AG10803 (cell line): ENCODE results near the gene FBN2.

Experiments
- DNase-seq: peaks from one replicate; pipeline ENCODE4 v3.0.0; 2010; ENCODE audit warnings: low read depth
- H3K4me3 ChIP-seq: 2 replicates; pipeline ENCODE4 v1.5.1; 2011; ENCODE audit warnings: mild to moderate bottlenecking, low read length, control low read depth
- CTCF ChIP-seq: conservative IDR thresholded peaks from 2 replicates; pipeline ENCODE4 v1.5.1; 2011; ENCODE audit warnings: mild to moderate bottlenecking, low read length, control low read depth, inconsistent platforms

The FBN2 gene

GRCh38 chr5:128340648-128341047, 197.4 kb downstream of the FBN2 start:
- no peak for DNase-seq

DNA sequence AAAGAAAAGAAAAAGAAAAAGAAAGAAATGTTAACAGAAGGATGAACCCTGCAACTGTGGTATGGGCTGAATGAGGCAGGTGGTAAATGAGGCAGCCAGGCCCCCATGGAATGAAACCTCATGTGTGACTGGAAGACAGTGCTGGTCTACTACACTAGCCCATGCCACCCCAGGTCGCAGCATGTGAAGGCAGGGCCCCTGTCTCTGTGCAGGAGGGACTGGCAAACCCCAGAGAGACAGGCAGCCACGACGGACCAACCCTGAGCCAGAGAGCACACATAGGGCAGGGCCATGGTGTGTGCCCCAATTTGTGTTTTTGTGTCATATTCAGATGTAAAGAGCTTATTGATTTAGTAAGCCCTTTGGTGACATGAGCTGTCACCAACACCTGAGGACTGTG, 198.5 kb downstream of the FBN2 start:
- no peak for DNase-seq
- TF ChIP-seq CTCF = no peak
- H3K4me3 ChIP-seq = no peak overlapping the region

More at GRCh38 chr5:128340648-128341047, 197.4 kb downstream of the FBN2 start:
- TF ChIP-seq CTCF = no peak
- no peak overlapping the region for H3K4me3 ChIP-seq

DNA sequence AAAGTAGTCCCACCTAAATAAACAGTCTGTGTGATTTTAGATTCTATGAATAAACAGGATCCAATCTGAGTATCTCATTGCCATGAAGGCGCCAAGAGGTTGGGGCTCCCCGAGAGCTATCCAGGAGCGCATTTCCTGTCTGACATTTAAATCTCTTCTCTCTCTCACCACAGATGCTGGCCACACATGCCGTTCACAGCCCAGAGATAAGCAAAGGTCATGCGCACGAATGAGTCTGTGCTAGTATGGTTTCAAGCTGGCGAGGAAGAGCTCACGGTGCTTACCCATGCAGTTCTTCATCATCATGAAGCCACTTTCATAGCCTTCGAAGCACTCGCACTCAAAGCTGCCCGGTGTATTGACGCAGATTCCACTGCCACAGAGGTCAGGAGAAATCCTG, 199.4 kb downstream of the FBN2 start:
- TF ChIP-seq CTCF = no peak
- no peak overlapping the region for H3K4me3 ChIP-seq
- DNase-seq = no peak

DNA sequence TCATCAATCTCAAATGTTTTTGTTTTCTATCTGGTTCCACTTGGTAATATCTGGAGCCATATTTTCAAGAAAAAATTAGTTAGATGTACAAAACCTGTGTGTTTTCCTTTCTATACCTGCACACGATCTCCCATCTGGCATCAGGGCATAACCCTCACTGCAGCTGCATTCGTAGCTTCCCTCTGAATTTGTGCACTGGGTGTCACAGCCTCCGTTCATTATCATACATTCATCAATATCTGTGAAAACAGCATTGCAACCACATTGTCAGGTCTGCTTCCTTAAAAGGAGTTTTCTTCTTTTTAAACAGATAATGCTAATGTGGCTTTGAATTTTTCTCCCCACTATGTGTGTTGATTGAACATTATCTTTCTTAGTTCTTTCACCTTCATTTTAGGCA, 202.7 kb downstream of the FBN2 start:
- no peak for DNase-seq
- no peak for TF ChIP-seq CTCF

DNA sequence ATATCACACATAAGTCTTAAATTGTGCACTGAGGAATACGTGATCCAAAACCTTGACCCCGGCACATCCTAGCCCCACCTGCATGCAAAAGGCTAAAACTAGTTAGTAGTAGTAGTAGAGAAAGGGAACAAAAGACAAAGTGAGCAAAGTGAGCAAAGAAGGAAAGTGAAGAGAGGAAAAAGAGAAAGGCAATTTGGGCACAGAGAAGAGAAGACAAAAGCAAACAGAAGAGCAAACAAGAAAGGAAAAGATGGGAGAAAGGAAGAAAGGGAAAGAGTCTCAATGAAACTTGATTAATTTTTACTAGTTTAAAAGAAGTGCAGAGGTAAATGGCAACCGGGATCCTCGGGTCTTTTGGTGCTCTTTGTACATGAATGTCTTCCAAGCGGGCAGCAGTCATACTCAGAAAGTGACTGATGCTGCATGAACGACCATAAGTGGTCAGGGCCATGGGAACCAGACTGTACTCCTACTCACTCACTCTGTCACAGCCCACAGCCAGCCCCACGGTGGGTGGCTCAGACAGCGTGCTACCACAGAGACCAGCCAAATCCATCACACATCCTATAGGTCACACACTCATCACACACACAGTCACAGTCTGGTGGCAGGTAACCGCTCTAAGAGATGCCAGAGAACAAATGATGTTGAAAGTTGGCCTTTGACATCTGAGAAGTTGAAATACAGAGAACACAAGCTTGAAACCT, 203.9 kb downstream of the FBN2 start:
- DNase-seq = no peak
- TF ChIP-seq CTCF = no peak
- no peak overlapping the region for H3K4me3 ChIP-seq

More for the DNA sequence above, 202.7 kb downstream of the FBN2 start:
- no peak overlapping the region for H3K4me3 ChIP-seq

GRCh38 chr5:128331261-128331660, 206.8 kb downstream of the FBN2 start:
- TF ChIP-seq CTCF = no peak
- no peak for DNase-seq
- H3K4me3 ChIP-seq = no peak overlapping the region

GRCh38 chr5:128329386-128329939, 208.6 kb downstream of the FBN2 start:
- TF ChIP-seq CTCF = no peak
- H3K4me3 ChIP-seq = no peak overlapping the region
- no peak for DNase-seq
